GM20431 (cell line): ENCODE measurements around the gene C19orf44.

Experiments
- in situ Hi-C: fragments of 300-500 bp; cut with MseI, MboI; formaldehyde crosslinking; loops from one replicate; pipeline ENCODE4 v1.15.0; 2020; ENCODE audit warnings: low sequenced_read_pairs; ENCODE audit not compliant: unreplicated experiment

Gene C19orf44

DNA sequence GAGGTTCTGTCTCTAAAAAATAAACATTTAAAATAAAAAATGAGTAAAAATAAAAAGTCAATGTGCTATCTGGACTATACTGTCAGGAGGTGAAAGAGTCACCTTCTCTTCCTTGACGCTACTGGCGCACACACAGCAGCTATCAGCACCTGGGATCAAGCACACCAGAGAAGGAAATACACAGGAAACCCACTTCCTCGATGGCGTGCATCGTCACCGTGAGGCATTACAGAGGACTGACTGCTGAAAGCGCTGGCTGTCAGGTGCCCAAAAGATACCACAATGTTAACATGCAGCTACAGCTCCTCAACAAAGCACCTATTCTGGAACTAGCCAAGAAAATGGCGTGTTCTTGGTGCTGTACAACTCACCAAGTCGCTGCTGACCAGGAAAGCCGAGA lies 70.0 kb downstream of the C19orf44 start:
- in situ Hi-C loops, result no loop called here

DNA sequence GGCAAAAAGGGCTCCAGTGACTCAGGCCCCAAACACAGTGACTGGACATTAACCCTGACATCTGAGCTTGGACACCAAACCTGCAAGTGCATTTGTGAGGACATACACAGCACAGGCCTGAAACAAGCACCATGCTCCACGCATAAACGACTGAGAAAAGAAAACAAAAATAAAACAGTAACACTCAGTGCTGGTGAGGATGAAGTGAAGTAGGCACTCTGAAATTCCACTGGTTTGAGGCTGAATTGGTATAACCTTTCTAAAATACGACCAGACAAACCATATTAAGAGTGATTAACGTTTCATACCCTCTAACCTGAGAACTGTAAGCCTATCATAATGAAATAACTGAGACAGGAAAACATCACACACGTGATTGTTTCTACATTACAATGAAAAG lies 70.5 kb downstream of the C19orf44 start:
- in situ Hi-C loops, result no loop called here

DNA sequence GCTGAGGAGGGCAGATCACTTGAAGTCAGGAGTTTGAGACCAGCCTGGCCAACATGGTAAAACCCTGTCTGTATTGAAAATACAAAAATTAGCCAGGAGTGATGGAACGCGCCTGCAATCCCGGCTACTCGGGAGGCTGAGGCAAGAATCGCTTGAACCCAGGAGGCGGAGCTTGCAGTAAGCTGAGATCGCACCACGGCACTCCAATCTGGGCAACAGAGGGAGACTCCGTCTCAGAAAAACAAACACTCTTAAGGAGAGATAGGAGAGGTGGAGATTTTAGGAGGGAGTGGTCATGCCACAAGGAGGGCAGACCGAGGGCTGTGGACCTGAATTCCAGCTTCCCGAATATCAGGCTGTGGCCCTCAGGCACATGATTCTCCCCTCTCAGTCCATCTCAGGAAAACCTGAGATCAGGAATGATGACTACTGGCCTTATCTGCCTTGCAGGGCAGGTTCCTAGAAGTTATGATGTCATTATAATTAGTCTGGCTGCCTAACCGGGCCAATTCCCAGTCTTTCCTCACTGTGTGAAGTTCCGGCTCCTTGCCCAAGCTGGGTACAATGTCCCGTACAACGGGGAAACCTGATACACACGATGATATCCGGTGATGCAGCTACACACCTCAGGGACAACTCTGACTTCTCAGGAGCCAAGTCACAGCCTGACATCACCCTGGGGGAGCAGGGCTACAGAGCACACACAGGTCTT lies 73.6 kb downstream of the C19orf44 start:
- in situ Hi-C loops, result no loop called here
